ENCODE results near the gene FTSJ1.

Gene FTSJ1

GRCh38 chrX:48531358-48531959 is 55.5 kb downstream of the FTSJ1 start:
- H2BK15ac ChIP-seq (ENCODE audit: low read depth, poor library complexity, severe bottlenecking): no peak overlapping the region
- H3K4me3 ChIP-seq (ENCODE audit: insufficient read depth in 1 of 2, low read depth in 1 of 2, low read length in 2 of 2): no peak overlapping the region
- H2BK5ac ChIP-seq (ENCODE audit: low read depth, low read length, poor library complexity, severe bottlenecking): no peak overlapping the region
- H3K14ac ChIP-seq (ENCODE audit: low read length in 2 of 2): no peak overlapping the region
- no peak overlapping the region for H2BK120ac ChIP-seq (ENCODE audit: low read depth, low read length)
- no peak overlapping the region for H4K91ac ChIP-seq (ENCODE audit: low read length)
- DNase-seq: peak; percentile 63
- no peaks in the 10 kb centered on the region for H3K9me3 ChIP-seq (ENCODE audit: control insufficient read depth, low read length)
- H3K4ac ChIP-seq (ENCODE audit: low read depth in 1 of 2, low read length in 2 of 2): no peak overlapping the region
- no peak overlapping the region for H3K4me2 ChIP-seq (ENCODE audit: low read length, poor library complexity, severe bottlenecking)
- H2AK5ac ChIP-seq (ENCODE audit: low read length, severe bottlenecking): no peak overlapping the region
- H3K9ac ChIP-seq (ENCODE audit: low read length): peak overlapping the region; percentile 64
- WGBS: 78% methylated on average over 5 of the region's 5 CpGs
- peaks cover 0 to 5% of the 10 kb centered on the region in 2 experiments for H3K27me3 ChIP-seq (ENCODE audit: control insufficient read depth in 1 of 2, insufficient read depth in 1 of 2, low read length in 2 of 2)
- peak overlapping the region; percentile 35 for H4K8ac ChIP-seq (ENCODE audit: low read length)
- H3K79me1 ChIP-seq (replicated peaks; ENCODE audit: low read length, poor library complexity, severe bottlenecking): peaks cover 5% of the 10 kb centered on the region
- H3K23ac ChIP-seq (ENCODE audit: low read length in 2 of 2): no peak overlapping the region
- H3K4me1 ChIP-seq (ENCODE audit: control insufficient read depth, insufficient read depth, low read depth, low read length): peaks cover 1% of the 10 kb centered on the region
- H3K18ac ChIP-seq (ENCODE audit: low read depth in 1 of 2, low read length in 2 of 2): peak overlapping the region in 1 of 2 experiments; percentile 48
- no peak overlapping the region for H2AFZ ChIP-seq (ENCODE audit: low read depth, low read length)
- no peak overlapping the region for H3K27ac ChIP-seq (ENCODE audit: low read length, poor library complexity, severe bottlenecking)
- no peak overlapping the region for H2BK12ac ChIP-seq (ENCODE audit: low read length in 2 of 2)
- peaks cover 20 to 25% of the 10 kb centered on the region in 2 experiments for H3K36me3 ChIP-seq (ENCODE audit: control insufficient read depth in 1 of 2, insufficient read depth in 2 of 2, low read depth in 1 of 2, low read length in 2 of 2)

- peaks cover under 1% of the 10 kb centered on the region for H3K79me1 ChIP-seq (replicated peaks; ENCODE audit: low read length, poor library complexity, severe bottlenecking)
- WGBS: no CpG with 5 or more reads among the region's 1 CpG
- no peak overlapping the region for H4K91ac ChIP-seq (ENCODE audit: low read length)
Observed at GRCh38 chrX:48532161-48532560, 56.2 kb downstream of the FTSJ1 start.

DNA sequence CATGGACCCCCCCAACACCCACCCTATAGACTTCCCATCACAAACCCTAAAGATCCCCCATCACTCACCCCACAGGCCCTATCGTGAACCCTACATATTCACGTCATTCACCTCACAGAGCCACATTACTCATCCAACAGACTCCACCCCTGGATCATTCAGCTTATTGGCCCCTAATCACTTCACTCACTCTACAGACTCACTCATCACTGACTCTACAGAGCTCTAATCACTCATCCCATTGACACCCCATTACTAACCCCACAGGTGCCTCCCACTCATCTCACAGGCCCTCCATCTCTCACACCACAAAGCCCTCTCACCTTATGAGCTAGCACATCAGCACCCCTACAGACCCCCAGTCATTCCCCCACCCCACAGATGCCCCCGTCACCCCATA is 57.2 kb downstream of the FTSJ1 start:
- H2AK5ac ChIP-seq (ENCODE audit: low read length, severe bottlenecking): no peak overlapping the region
- no peak overlapping the region for H3K23ac ChIP-seq (ENCODE audit: low read length in 2 of 2)
- H3K36me3 ChIP-seq (ENCODE audit: control insufficient read depth in 1 of 2, insufficient read depth in 2 of 2, low read depth in 1 of 2, low read length in 2 of 2): peaks cover 8% of the 10 kb centered on the region in 2 experiments
- H4K8ac ChIP-seq (ENCODE audit: low read length): no peak overlapping the region
- H2BK120ac ChIP-seq (ENCODE audit: low read depth, low read length): no peak overlapping the region
- no peak overlapping the region for H3K4ac ChIP-seq (ENCODE audit: low read depth in 1 of 2, low read length in 2 of 2)
- no peak overlapping the region for H4K91ac ChIP-seq (ENCODE audit: low read length)
- no peak overlapping the region for H3K4me2 ChIP-seq (ENCODE audit: low read length, poor library complexity, severe bottlenecking)
- no peak overlapping the region for H3K18ac ChIP-seq (ENCODE audit: low read depth in 1 of 2, low read length in 2 of 2)
- no peak overlapping the region for H3K9ac ChIP-seq (ENCODE audit: low read length)
- WGBS: 98% methylated on average over 3 of the region's 3 CpGs
- H3K27ac ChIP-seq (ENCODE audit: low read length, poor library complexity, severe bottlenecking): no peak overlapping the region
- H3K27me3 ChIP-seq (ENCODE audit: control insufficient read depth in 1 of 2, insufficient read depth in 1 of 2, low read length in 2 of 2): no peaks in the 10 kb centered on the region
- no peaks in the 10 kb centered on the region for H3K79me1 ChIP-seq (replicated peaks; ENCODE audit: low read length, poor library complexity, severe bottlenecking)
- peaks cover 1% of the 10 kb centered on the region for H3K4me1 ChIP-seq (ENCODE audit: control insufficient read depth, insufficient read depth, low read depth, low read length)
- H3K9me3 ChIP-seq (ENCODE audit: control insufficient read depth, low read length): no peaks in the 10 kb centered on the region
- H3K14ac ChIP-seq (ENCODE audit: low read length in 2 of 2): no peak overlapping the region
- no peak overlapping the region for H3K4me3 ChIP-seq (ENCODE audit: insufficient read depth in 1 of 2, low read depth in 1 of 2, low read length in 2 of 2)
- no peak overlapping the region for H2BK5ac ChIP-seq (ENCODE audit: low read depth, low read length, poor library complexity, severe bottlenecking)
- H2BK15ac ChIP-seq (ENCODE audit: low read depth, poor library complexity, severe bottlenecking): peak overlapping the region; percentile 7
- no peak for DNase-seq
- H2AFZ ChIP-seq (ENCODE audit: low read depth, low read length): no peak overlapping the region
- no peak overlapping the region for H2BK12ac ChIP-seq (ENCODE audit: low read length in 2 of 2)

More at GRCh38 chrX:48532161-48532560, 56.2 kb downstream of the FTSJ1 start:
- H2BK5ac ChIP-seq (ENCODE audit: low read depth, low read length, poor library complexity, severe bottlenecking): no peak overlapping the region
- H4K8ac ChIP-seq (ENCODE audit: low read length): no peak overlapping the region
- no peak overlapping the region for H3K23ac ChIP-seq (ENCODE audit: low read length in 2 of 2)
- no peak overlapping the region for H2AK5ac ChIP-seq (ENCODE audit: low read length, severe bottlenecking)
- no peak overlapping the region for H2BK120ac ChIP-seq (ENCODE audit: low read depth, low read length)
- H3K4ac ChIP-seq (ENCODE audit: low read depth in 1 of 2, low read length in 2 of 2): no peak overlapping the region
- H3K4me3 ChIP-seq (ENCODE audit: insufficient read depth in 1 of 2, low read depth in 1 of 2, low read length in 2 of 2): no peak overlapping the region
- no peak overlapping the region for H3K4me2 ChIP-seq (ENCODE audit: low read length, poor library complexity, severe bottlenecking)
- no peak overlapping the region for H3K18ac ChIP-seq (ENCODE audit: low read depth in 1 of 2, low read length in 2 of 2)
- DNase-seq: peak; percentile 15
- peaks cover 1% of the 10 kb centered on the region for H3K4me1 ChIP-seq (ENCODE audit: control insufficient read depth, insufficient read depth, low read depth, low read length)
- H3K14ac ChIP-seq (ENCODE audit: low read length in 2 of 2): no peak overlapping the region
- no peak overlapping the region for H2BK15ac ChIP-seq (ENCODE audit: low read depth, poor library complexity, severe bottlenecking)
- H3K27ac ChIP-seq (ENCODE audit: low read length, poor library complexity, severe bottlenecking): no peak overlapping the region
- no peak overlapping the region for H2AFZ ChIP-seq (ENCODE audit: low read depth, low read length)
- peak overlapping the region; percentile 64 for H3K9ac ChIP-seq (ENCODE audit: low read length)
- H3K27me3 ChIP-seq (ENCODE audit: control insufficient read depth in 1 of 2, insufficient read depth in 1 of 2, low read length in 2 of 2): peaks cover 0 to 4% of the 10 kb centered on the region in 2 experiments
- H3K36me3 ChIP-seq (ENCODE audit: control insufficient read depth in 1 of 2, insufficient read depth in 2 of 2, low read depth in 1 of 2, low read length in 2 of 2): peaks cover 16 to 18% of the 10 kb centered on the region in 2 experiments
- no peak overlapping the region for H2BK12ac ChIP-seq (ENCODE audit: low read length in 2 of 2)
- no peaks in the 10 kb centered on the region for H3K9me3 ChIP-seq (ENCODE audit: control insufficient read depth, low read length)

All from mesenchymal stem cell (in vitro differentiated cells and primary cell).